Gastrocnemius medialis (tissue), 4 donors: ENCODE results near the gene SETD3. TPM values are rescaled to one million over a fixed set of nuclear protein-coding genes. Genes with fewer than 3 reads are reported as not detected.

Experiments
- ATAC-seq, 2 donors: fragments of 150-250 bp; one replicate each; pipeline ENCODE4 v1.9.1; 2016
- DNase-seq, 2 donors: peaks; one replicate each; pipeline ENCODE4 v3.0.0-alpha.2; 2019
- H3K27ac ChIP-seq, 4 donors: fragments of 200-600 bp; sonication (generic); 1 replicate in 1 of 4; 2 replicates in 3 of 4; pipeline ENCODE4 v1.5.1; 2016 to 2018; ENCODE audit warnings: mild to moderate bottlenecking in 2 of 4, moderate library complexity in 1 of 4
- H3K27me3 ChIP-seq, 3 donors: fragments of 200-600 bp; sonication (generic) in 2 of 3; 1 replicate in 1 of 3; 2 replicates in 2 of 3; pipeline versions ENCODE4 v1.5.1 to v1.6.0; 2016 to 2019; ENCODE audit warnings: mild to moderate bottlenecking in 1 of 3, moderate library complexity in 1 of 3
- H3K36me3 ChIP-seq, 2 donors: fragments of 200-600 bp; sonication (generic) in 1 of 2; one replicate each; pipeline ENCODE4 v1.5.1; 2017 to 2018
- H3K4me1 ChIP-seq, 2 donors: fragments of 200-600 bp; sonication (generic) in 1 of 2; one replicate each; pipeline ENCODE4 v1.5.1; 2016 to 2017; ENCODE audit warnings: mild to moderate bottlenecking in 2 of 2
- H3K4me3 ChIP-seq, 4 donors: fragments of 200-600 bp; sonication (generic) in 3 of 4; 1 replicate in 1 of 4; 2 replicates in 3 of 4; pipeline ENCODE4 v1.5.1; 2016 to 2019; ENCODE audit warnings: mild to moderate bottlenecking in 2 of 4
- H3K9me3 ChIP-seq, 3 donors: fragments of 200-600 bp; sonication (generic) in 2 of 3; 1 replicate in 1 of 3; 2 replicates in 2 of 3; pipeline ENCODE4 v1.5.1; 2016 to 2019
- POLR2A ChIP-seq, 2 donors: fragments of 450-650 bp; IDR thresholded peaks; one replicate each; pipeline ENCODE4 v1.6.1; 2017; ENCODE audit warnings: antibody characterized with exemption in 2 of 2, mild to moderate bottlenecking in 2 of 2, moderate library complexity in 2 of 2
- in situ Hi-C, 4 donors: fragments of 200-750 bp; cut with MboI; loops; one replicate each; pipeline versions ENCODE4 v1.15.0 to v1.8.0; 2017; ENCODE audit warnings: low sequenced_read_pairs in 4 of 4
- intact Hi-C: fragments of 100-400 bp; cut with DNase I; formaldehyde crosslinking; loops from one replicate; pipeline ENCODE4 v1.15.1; 2023; ENCODE audit warnings: low total_unique reads
- total RNA-seq, 4 donors: library from RNA; depleted of rRNA; stranded (reverse); fragments of >200 nt; gene quantifications; one replicate each; pipeline versions ENCODE4 v1.1.0 to v1.2.3, GENCODE V29; 2016
- TF ChIP-seq, protein P1 (sequence below), 5 experiments: fragments of 450-650 bp in 3 of 5; fragments of 200-600 bp in 2 of 5; sonication (generic) in 2 of 5; IDR thresholded peaks in 4 of 5; conservative IDR thresholded peaks in 1 of 5; 1 replicate in 4 of 5; 2 replicates in 1 of 5; pipeline ENCODE4 v1.5.1; 2016 to 2019; ENCODE audit warnings: antibody characterized with exemption in 5 of 5, mild to moderate bottlenecking in 3 of 5, moderate library complexity in 3 of 5

Gene SETD3
- total RNA-seq, 4 donors from 2014 or later = 116 to 170 (median 117) TPM

GRCh38 chr14:99383472-99384449 is 96.9 kb downstream of the SETD3 start:
- no peaks in the 10 kb centered on the region for H3K36me3 ChIP-seq
- no peaks in the 10 kb centered on the region for H3K4me1 ChIP-seq
- H3K27me3 ChIP-seq = peaks cover 6 to 12% (median 10%) of the 10 kb centered on the region in 3 donors
- ATAC-seq (peak; percentile 16 to 21), DNase-seq (no peak)
- intact Hi-C loops (no loop called here), in situ Hi-C loops (no loop called here)
- H3K4me3 ChIP-seq = no peak overlapping the region
- no peak overlapping the region for H3K27ac ChIP-seq
- no peak for TF ChIP-seq POLR2A (IDR thresholded peaks at IDR 0.05)
- TF ChIP-seq, protein P1, sequence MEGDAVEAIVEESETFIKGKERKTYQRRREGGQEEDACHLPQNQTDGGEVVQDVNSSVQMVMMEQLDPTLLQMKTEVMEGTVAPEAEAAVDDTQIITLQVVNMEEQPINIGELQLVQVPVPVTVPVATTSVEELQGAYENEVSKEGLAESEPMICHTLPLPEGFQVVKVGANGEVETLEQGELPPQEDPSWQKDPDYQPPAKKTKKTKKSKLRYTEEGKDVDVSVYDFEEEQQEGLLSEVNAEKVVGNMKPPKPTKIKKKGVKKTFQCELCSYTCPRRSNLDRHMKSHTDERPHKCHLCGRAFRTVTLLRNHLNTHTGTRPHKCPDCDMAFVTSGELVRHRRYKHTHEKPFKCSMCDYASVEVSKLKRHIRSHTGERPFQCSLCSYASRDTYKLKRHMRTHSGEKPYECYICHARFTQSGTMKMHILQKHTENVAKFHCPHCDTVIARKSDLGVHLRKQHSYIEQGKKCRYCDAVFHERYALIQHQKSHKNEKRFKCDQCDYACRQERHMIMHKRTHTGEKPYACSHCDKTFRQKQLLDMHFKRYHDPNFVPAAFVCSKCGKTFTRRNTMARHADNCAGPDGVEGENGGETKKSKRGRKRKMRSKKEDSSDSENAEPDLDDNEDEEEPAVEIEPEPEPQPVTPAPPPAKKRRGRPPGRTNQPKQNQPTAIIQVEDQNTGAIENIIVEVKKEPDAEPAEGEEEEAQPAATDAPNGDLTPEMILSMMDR (IDR thresholded peaks at IDR 0.05 in 4 of 5, conservative IDR thresholded peaks at IDR 0.05 in 1 of 5) = no peak
- H3K9me3 ChIP-seq = no peaks in the 10 kb centered on the region

- H3K27ac ChIP-seq = no peak overlapping the region
- intact Hi-C loops (no loop called here), in situ Hi-C loops (no loop called here)
- H3K4me3 ChIP-seq = no peak overlapping the region
- H3K27me3 ChIP-seq = peaks cover 6 to 12% (median 10%) of the 10 kb centered on the region in 3 donors
- ATAC-seq (peak; percentile 86), DNase-seq (peak in 1 of 2 donors; percentile 38)
- H3K36me3 ChIP-seq = no peaks in the 10 kb centered on the region
- no peak for TF ChIP-seq POLR2A (IDR thresholded peaks at IDR 0.05)
- TF ChIP-seq, protein P1 (IDR thresholded peaks at IDR 0.05 in 4 of 5, conservative IDR thresholded peaks at IDR 0.05 in 1 of 5) = no peak
- no peaks in the 10 kb centered on the region for H3K9me3 ChIP-seq
- no peaks in the 10 kb centered on the region for H3K4me1 ChIP-seq
Measured at GRCh38 chr14:99382781-99383471, 97.7 kb downstream of the SETD3 start.

DNA sequence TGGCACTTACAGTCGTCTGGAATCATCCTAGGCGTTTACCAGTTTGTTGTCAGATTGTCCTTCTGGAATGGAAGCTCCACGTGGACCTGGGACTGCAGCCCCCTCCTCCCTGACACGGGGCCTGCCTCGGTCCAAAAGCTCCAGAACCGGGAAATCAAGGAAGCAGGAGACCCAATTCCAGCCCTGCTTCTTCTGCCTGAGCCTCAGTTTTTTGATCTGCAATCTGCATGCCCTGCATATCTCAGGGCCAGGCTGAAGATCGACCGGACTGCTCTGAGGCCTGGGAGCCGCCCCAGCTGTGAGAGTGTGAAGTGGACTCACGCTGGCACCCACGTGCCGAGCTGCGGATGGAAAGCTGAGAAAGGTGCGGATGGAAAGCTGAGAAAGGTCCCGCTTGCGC is 98.6 kb downstream of the SETD3 start:
- no peak overlapping the region for H3K27ac ChIP-seq
- H3K27me3 ChIP-seq = peaks cover 6 to 12% (median 10%) of the 10 kb centered on the region in 3 donors
- H3K4me1 ChIP-seq = no peaks in the 10 kb centered on the region
- TF ChIP-seq POLR2A (IDR thresholded peaks at IDR 0.05) = no peak
- TF ChIP-seq, protein P1 (IDR thresholded peaks at IDR 0.05 in 4 of 5, conservative IDR thresholded peaks at IDR 0.05 in 1 of 5) = no peak
- no peak for DNase-seq
- intact Hi-C loops = no loop called here
- no peak for ATAC-seq
- no peaks in the 10 kb centered on the region for H3K36me3 ChIP-seq
- in situ Hi-C loops = no loop called here
- H3K4me3 ChIP-seq = no peak overlapping the region
- no peaks in the 10 kb centered on the region for H3K9me3 ChIP-seq

DNA sequence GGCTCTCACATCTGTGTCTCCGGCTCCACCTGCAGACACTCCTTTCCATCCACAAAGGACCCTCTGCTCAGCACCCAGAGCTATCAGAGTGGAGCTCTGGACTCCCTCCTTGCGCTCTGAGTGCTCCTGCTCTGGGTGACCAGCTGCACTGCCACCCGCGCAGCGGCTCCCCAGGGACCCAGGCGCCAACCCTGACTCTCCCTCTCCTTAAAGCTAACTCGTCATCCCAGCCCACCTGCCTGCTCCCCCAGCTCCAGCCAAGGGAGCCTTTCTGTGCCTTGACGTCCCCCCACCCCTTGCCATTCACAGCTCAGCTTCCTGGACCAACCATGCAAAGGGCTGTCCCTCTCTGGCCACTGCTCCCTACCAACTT is 99.0 kb downstream of the SETD3 start:
- intact Hi-C loops (no loop called here), in situ Hi-C loops (no loop called here)
- no peak for TF ChIP-seq POLR2A (IDR thresholded peaks at IDR 0.05)
- TF ChIP-seq, protein P1 (IDR thresholded peaks at IDR 0.05 in 4 of 5, conservative IDR thresholded peaks at IDR 0.05 in 1 of 5) = no peak
- H3K9me3 ChIP-seq = no peaks in the 10 kb centered on the region
- H3K36me3 ChIP-seq = no peaks in the 10 kb centered on the region
- H3K27me3 ChIP-seq = peaks cover 6 to 12% (median 10%) of the 10 kb centered on the region in 3 donors
- H3K4me1 ChIP-seq = no peaks in the 10 kb centered on the region
- ATAC-seq (no peak), DNase-seq (no peak)
- no peak overlapping the region for H3K27ac ChIP-seq
- no peak overlapping the region for H3K4me3 ChIP-seq
